Epithelial cell of esophagus (primary cell): ENCODE results near the gene CCDC74A.
"Not testable (repeated sequence)": the region's sequence is repeated elsewhere in the genome, so short reads cannot be mapped to it uniquely, and the experiment has no call there.

ENCODE experiments used
- DNase-seq: peaks from one replicate; pipeline ENCODE4 v3.0.0; 2010; ENCODE audit warnings: low read depth
- H3K4me3 ChIP-seq: 2 replicates; pipeline ENCODE4 v1.5.1; 2011; ENCODE audit warnings: mild to moderate bottlenecking, low read length, control low read depth
- TF ChIP-seq, protein P1 (sequence below): IDR thresholded peaks from 2 replicates; pipeline ENCODE4 v1.5.1; 2011; ENCODE audit warnings: low read depth, mild to moderate bottlenecking, low read length, control low read depth, inconsistent platforms; ENCODE audit not compliant: insufficient read depth; ENCODE audit errors: missing control alignments

The CCDC74A gene

DNA sequence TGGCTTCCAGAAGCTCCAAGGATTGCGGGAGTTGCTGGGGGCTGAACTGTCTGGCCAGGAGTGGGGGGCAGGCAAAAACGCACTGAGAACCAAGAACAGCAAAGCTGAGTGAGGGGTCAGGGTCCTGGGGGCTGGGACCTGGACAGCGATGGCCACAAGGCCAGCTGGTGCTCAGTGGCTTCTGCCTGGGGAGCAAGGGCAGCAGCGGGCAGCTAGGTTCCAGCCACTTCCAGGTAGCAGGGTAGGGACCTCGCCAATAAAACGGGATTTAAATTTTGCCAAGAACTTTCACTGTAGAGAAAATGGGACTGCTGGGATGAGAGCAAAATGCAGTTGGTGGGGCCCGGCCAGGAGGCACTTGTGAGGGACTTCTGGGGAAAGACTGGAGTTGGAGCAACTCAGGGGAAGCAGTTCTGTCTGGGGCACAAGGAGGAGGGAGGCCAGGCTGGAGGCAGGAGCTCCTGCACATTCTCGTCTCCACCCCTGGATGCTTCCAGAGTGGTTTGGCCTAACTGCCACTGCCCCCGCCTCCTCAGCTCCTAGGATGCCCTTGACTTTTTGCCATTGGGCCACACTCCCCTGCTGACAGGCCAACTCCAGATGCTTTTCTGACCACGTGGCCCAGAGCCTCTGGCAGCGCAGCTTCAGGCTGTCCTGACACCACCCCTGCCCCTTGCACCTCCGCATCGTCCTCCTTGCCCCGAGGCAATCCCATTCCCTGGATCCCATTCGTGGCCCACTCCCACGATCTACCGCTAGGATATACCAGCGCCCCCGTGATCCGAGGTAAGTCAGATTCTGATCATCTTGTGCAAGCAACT lies 5.5 kb upstream of the CCDC74A start:
- TF ChIP-seq, protein P1, sequence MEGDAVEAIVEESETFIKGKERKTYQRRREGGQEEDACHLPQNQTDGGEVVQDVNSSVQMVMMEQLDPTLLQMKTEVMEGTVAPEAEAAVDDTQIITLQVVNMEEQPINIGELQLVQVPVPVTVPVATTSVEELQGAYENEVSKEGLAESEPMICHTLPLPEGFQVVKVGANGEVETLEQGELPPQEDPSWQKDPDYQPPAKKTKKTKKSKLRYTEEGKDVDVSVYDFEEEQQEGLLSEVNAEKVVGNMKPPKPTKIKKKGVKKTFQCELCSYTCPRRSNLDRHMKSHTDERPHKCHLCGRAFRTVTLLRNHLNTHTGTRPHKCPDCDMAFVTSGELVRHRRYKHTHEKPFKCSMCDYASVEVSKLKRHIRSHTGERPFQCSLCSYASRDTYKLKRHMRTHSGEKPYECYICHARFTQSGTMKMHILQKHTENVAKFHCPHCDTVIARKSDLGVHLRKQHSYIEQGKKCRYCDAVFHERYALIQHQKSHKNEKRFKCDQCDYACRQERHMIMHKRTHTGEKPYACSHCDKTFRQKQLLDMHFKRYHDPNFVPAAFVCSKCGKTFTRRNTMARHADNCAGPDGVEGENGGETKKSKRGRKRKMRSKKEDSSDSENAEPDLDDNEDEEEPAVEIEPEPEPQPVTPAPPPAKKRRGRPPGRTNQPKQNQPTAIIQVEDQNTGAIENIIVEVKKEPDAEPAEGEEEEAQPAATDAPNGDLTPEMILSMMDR = no peak
- H3K4me3 ChIP-seq = no peak overlapping the region
- no peak for DNase-seq

DNA sequence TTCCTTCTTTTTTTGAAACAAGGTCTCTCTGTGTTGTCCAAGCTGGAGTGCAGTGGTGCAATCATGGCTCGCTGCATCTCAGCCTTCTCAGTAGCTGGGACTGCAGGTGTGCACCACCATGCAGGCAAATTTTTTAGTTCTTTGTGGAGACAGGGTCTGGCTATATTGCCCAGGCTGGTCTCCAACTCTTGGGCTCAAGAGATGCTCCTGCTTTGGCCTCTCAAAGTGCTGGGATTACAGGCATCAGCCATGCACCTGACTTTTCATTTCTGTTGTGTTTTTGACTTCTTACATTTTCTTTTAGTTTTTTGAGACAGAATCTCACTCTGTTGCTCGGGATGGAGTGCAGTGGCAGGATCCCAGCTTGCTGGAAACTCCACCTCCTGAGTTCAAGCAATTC lies 2.4 kb upstream of the CCDC74A start:
- DNase-seq = not testable (repeated sequence)

DNA sequence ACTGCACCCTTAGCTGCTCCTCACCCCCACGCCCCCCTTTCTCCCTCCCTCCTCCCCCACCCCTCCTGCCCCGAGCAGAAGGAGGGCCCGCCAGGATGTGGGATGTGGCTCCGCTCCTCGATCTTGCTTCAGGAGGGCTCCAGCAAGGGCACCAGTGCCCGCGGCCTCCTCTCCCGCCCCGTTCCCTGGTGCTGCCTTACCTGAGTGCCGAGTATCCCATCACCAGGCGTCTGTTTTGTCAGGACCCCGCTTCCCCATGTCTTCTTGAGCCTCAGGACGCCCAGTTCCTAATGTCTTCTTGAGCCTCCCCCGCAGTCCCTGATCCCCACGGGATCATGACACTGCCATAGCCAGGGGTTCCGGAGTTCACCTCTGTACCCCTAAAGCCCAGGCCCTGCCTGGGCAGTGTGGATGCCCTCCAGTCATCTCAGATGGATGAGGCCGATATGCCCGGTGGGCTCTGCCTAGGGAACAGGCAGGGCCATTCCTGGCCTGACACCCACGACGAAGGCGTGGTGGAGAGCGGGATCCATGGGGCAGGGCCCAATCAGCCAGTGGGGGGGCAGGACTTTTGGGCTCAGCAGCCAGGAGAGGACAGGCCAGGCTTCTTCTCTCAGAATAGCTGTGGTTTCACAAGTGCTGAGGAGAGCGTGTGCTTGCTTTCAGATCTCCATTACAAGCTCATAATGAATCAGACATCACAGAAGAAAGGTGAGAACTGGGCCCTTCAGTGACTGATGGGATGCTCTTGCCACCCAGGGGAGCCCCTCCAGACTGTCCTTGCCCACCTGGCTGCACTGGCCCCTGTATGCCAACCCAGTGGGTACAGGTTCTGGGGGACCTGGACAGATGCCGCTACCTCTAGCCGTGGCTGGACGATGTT lies 1.5 kb downstream of the CCDC74A start:
- not testable (repeated sequence) for DNase-seq, H3K4me3 ChIP-seq

More for the DNA sequence above, 2.4 kb upstream of the CCDC74A start:
- H3K4me3 ChIP-seq = not testable (repeated sequence)

DNA sequence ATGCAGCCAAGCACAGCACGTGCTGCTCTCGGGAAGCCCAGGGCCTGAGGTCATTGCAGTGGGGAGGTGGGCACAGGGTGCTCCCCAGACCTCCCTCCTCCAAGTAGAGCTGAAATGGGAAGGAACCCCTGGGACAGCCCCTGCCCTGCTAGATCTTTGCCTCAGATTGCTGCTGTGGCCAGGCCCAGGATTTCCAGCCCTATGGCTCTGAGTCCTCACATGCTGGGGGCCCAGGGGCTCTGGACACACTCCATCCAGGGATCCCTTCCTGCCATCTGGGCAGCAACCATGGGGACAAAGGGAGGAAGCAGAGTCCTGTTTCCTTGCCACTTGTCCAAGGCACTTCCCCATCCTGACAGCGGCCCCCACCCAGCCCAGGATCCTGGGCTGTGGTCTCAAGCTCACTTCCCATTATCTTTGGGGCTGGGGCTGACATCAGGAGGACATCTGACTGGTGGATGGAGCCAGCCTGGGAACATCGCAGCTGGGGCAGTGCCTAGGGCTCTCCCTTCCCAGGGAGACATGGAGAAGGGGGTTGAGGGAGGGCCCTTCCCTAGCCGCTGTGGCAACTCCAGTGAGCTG lies 2.3 kb downstream of the CCDC74A start:
- not testable (repeated sequence) for H3K4me3 ChIP-seq, DNase-seq

DNA sequence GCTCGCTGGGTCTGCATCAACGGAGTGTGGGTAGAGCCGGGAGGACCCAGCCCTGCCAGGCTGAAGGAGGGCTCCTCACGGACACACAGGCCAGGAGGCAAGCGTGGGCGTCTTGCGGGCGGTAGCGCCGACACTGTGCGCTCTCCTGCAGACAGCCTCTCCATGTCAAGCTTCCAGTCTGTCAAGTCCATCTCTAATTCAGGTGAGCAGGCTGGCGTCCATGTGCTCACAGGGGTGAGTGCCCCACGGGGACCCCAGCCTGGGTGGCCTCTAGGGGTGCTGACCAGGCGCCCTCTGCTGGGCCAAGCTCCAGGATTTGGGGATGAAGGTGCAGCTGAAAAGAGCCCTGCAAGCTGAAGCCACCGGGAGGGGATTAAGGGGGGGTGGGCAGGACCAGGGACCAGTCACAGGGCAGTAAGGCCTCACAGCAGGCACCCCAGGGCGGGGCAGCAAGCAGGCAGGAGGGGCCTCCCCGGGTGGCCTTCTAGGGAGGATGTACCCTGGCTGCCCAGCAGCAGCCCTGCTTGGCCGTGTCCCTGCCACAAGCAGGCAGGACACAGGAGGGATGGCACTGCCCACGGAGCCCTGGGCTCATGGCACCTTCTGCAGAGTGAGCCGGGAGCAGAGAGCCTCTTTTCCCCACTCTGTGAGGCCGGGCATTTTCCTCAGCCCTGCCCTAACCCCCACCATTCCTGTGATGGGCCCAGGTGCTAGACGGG lies 3.1 kb downstream of the CCDC74A start:
- DNase-seq, H3K4me3 ChIP-seq: not testable (repeated sequence)

DNA sequence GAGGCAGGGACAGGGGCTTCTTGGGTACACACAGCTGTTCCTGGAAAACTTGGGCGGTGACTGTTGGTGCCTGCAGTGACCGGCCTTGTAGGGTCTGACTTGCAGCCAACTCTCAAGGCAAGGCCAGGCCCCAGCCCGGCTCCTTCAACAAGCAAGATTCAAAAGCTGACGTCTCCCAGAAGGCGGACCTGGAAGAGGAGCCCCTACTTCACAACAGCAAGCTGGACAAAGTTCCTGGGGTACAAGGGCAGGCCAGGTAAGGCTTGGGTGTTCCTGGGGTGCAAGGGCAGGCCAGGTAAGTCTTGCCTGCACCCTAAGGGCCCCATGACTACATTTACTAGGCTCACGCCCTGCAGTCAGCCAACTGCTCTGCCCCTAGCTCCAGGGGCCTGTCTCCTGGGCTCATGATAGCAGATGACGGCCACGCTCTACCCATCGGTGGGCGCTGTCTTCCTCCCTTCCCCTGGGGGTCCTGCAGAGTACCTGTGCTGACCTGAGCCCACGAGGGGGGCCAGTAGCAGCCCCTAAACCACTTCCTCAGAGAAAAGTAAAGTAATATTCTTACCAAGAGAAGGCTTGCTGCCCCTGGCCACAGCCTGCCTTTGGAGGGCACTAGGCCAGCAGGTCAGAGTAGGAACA lies 4.0 kb downstream of the CCDC74A start:
- DNase-seq, H3K4me3 ChIP-seq: not testable (repeated sequence)

DNA sequence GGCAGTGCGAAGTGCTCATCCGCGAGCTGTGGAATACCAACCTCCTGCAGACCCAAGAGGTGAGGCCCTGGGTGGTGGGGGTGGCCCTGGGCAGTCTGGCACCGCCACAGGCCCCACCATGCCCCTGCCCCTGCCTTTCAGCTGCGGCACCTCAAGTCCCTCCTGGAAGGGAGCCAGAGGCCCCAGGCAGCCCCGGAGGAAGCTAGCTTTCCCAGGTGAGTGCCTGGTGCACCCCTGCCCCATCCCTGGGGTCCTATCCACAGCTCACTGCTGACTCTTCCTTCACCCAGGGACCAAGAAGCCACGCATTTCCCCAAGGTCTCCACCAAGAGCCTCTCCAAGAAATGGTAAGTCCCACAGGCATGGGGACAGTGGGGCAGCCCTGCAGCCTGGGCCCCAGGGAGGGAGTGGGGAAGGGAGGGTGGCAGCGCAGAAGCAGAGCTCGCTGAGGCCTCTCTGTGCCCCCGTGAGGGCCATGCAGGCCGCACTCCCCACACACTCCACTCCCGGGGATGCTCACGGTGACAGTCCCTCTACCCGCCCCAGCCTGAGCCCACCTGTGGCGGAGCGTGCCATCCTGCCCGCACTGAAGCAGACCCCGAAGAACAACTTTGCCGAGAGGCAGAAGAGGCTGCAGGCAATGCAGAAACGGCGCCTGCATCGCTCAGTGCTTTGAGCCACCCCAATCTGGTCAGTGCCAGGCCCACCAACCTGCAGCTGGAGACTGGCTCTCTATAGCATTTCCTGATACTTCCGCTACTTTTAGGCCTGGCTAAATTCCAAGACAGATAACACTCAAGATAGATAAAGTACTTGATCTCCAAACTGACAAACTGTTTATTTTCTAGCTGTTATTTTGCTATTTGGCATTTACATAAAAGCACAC lies 5.3 kb downstream of the CCDC74A start:
- not testable (repeated sequence) for H3K4me3 ChIP-seq, DNase-seq

DNA sequence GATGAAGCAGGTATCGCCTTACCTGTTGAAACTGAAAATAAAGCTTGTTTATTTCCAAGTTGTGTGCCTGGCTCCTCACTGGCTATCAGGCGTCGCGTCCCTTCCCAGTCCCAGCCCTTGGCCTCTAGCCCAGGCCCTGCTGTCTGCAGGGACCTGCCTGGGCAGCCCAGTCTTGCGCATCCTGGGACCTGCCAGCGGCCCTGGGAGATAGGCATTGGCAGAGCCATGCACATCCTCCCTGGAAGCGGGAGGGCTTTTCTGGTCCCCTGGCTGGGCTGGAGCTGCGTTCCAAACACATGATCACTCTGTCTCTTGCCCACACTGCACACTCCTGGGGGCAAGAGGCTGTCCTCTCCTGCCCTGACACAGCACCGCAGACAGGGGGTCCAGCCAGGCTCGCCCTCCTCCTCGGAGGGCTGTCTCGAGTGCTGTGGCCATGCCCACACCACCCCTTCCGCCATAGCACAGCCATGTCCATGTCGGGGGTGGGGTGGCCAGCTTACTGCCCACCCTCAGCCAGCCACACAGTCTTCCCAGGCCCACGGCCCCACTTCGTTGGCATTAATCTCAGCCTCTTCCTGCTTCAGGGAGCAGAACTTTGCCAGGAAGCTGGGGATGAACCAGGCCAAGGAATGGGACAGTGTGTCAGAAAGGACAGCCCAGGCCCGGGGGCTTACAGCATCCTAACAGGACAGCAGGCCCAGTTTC lies 6.1 kb downstream of the CCDC74A start:
- not testable (repeated sequence) for H3K4me3 ChIP-seq
- peak; percentile 21 for DNase-seq

DNA sequence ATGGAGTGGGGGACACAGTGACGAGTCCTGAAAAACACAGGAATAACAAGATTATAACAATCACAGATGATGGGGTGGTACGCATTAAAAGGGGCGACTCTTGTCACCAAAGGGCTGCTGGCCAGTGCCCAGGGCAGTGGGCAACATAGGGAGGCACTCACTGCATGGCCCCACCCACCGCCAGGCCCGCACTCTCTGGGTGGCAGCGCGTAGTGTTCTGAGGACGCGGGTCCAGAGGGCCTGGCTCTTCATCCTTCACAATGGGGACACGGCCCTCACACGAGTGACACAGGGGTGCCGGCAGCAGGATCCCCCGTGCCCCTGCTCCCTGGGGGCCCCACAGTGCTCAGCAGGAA lies 6.6 kb downstream of the CCDC74A start:
- not testable (repeated sequence) for DNase-seq, H3K4me3 ChIP-seq

DNA sequence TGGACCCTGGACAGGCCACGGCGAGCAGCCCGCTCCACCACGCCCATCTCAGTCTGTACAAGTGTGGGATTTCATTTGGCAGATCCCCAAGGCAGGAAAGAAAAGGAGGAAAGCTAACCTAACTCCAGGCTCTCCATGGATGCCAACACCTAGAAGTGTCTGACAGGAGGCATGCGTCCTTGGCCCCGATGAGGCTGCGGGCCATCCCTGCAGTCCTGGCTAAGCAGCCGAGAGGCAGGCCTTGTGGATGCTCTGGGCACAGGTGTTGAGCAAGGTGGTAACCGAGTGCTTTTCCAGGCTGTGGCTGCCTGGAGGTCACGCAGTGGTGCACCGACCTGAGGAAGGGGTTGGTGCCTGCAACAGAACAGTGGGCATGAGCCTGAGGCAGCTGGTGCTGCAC lies 7.3 kb downstream of the CCDC74A start:
- DNase-seq, H3K4me3 ChIP-seq: not testable (repeated sequence)

DNA sequence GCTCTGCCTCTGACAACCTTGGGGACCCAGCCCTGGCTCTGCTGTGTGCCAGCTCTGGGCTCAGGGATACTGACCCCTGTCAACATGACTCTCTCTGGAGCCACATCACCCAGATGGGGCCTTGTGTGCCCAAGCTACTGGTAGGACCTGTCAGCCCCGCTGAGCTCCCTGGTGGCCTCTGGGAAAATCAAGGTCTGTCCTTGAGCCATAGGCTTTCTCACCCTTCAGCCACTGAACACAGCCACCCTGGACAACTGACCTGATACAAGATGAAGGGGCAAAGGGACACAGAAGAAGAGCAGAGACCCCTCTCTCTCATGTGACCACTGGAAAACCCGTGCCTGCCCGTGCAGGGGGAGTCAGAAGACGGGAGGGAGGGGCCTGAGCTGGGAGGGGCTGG lies 7.8 kb downstream of the CCDC74A start:
- H3K4me3 ChIP-seq = no peak overlapping the region
- DNase-seq = no peak

DNA sequence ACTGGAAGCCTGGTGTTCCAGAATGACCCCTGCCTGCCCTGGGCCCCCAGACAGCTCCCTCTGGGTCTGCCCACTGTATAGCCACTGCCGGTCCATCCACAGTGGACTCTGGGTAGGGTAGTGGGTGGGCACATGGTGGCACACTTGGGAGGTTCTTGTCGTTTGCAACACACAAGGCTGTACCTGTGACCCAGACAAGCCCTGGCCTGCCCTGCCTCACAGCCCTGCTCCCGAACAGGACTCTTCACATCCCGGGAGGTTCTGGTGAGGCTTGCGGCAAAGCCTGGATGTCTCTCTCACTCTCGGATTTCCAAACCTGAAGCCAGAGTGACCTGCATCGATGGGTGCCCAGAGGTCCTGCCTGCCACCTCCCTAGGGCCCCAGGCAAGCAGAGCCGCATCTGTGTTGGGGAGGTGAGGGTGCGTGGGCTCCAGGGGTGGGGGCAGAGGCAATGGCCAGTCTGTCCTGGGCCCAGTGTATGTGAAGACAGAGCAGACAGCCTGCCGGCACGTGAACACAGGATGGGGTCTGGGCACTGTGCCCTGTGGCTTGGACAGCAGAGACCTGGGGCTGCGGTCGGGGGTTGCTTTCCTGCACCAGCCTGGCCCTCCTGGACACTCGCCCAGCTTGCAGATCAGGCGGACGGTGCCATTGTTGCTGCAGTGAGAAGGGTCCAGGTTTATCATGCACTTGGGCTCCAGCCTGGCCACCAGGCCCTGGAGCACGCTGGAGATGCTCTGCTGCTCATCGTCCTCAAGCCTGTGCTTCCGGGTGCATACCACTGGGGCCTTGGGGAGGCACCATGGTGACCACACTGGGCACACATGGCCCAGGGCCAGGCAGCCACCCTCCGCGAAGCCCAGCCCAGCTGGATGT lies 8.5 kb downstream of the CCDC74A start:
- DNase-seq = peak; percentile 65

More for the DNA sequence above, 7.8 kb downstream of the CCDC74A start:
- TF ChIP-seq, protein P1 = no peak

DNA sequence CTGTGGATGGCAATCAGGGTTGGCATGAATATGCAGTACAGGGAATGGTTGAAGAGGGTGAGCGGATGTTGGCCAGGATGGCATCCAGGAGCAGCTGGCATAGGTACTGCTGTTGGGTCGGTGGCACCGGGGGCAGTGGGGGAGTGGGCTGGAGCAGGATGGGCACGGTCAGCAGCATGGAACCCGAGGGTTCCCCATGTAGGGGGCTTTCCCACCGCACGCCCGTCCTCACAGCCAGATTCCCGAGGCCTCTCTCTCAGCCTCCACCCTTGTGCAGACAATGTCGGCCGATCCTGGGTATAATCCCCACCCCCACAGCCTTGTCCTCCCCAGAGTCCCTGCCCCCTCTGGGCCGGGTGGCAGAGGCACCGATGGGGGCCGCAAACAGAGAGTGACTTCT lies 9.2 kb downstream of the CCDC74A start:
- not testable (repeated sequence) for H3K4me3 ChIP-seq, DNase-seq

More for the DNA sequence above, 8.5 kb downstream of the CCDC74A start:
- H3K4me3 ChIP-seq = not testable (repeated sequence)
